Mucosa of descending colon (tissue), 3 donors: ENCODE results near the gene OTUD5. TPM values are rescaled to one million over a fixed set of nuclear protein-coding genes. Genes with fewer than 3 reads are reported as not detected.

Source experiments
- ATAC-seq: fragments of 200-7000 bp; cut with Tn5 transposase; one replicate; pipeline ENCODE4 v1.9.1; 2020; ENCODE audit warnings: mild to moderate bottlenecking, moderate library complexity
- DNase-seq, 3 donors: peaks; one replicate each; pipeline ENCODE4 v3.0.0-alpha.2; 2020
- H3K36me3 ChIP-seq: fragments of 200-600 bp; one replicate; pipeline ENCODE4 v1.8.0; 2021; ENCODE audit warnings: low read depth, mild to moderate bottlenecking
- H3K4me1 ChIP-seq: fragments of 200-600 bp; one replicate; pipeline ENCODE4 v1.8.0; 2021; ENCODE audit warnings: low read depth, mild to moderate bottlenecking
- H3K4me3 ChIP-seq: fragments of 200-600 bp; one replicate; pipeline ENCODE4 v1.8.0; 2021; ENCODE audit warnings: mild to moderate bottlenecking
- H3K9me3 ChIP-seq: fragments of 200-600 bp; one replicate; pipeline ENCODE4 v1.8.0; 2021; ENCODE audit warnings: mild to moderate bottlenecking
- intact Hi-C, 2 donors: fragments of 100-400 bp; cut with DNase I in 1 of 2; cut with micrococcal nuclease in 1 of 2; formaldehyde crosslinking; loops; one replicate each; pipeline versions ENCODE4 v1.11.0 to v1.11.1; 2022; cut with DNase I, micrococcal nuclease
- total RNA-seq, 3 donors: library from RNA; stranded (reverse); fragmentation: NEBNext Ultra II Directional in 2 of 3; extraction: Animal tissue kit (Norgen Biotek cat#: 25700) in 2 of 3; gene quantifications; one replicate each; pipeline versions ENCODE4 v1.2.1 to v1.2.4, GENCODE V29; 2021 to 2023
- TF ChIP-seq, protein P1 (sequence below): fragments of 200-600 bp; IDR thresholded peaks from one replicate; pipeline ENCODE4 v1.8.0; 2022; ENCODE audit warnings: antibody characterized with exemption, mild to moderate bottlenecking
- donor health status: DM: no; HTN: no; CAD: no; lungs with moderate emphysema.
- donor health status: DM: no; HTN: no; CAD: no.
- donor health status: DM: no; HTN: yes; CAD: no.

OTUD5 gene
- total RNA-seq, 3 donors from 2014 or later = 43.6 to 56.5 (median 52.5) TPM

DNA sequence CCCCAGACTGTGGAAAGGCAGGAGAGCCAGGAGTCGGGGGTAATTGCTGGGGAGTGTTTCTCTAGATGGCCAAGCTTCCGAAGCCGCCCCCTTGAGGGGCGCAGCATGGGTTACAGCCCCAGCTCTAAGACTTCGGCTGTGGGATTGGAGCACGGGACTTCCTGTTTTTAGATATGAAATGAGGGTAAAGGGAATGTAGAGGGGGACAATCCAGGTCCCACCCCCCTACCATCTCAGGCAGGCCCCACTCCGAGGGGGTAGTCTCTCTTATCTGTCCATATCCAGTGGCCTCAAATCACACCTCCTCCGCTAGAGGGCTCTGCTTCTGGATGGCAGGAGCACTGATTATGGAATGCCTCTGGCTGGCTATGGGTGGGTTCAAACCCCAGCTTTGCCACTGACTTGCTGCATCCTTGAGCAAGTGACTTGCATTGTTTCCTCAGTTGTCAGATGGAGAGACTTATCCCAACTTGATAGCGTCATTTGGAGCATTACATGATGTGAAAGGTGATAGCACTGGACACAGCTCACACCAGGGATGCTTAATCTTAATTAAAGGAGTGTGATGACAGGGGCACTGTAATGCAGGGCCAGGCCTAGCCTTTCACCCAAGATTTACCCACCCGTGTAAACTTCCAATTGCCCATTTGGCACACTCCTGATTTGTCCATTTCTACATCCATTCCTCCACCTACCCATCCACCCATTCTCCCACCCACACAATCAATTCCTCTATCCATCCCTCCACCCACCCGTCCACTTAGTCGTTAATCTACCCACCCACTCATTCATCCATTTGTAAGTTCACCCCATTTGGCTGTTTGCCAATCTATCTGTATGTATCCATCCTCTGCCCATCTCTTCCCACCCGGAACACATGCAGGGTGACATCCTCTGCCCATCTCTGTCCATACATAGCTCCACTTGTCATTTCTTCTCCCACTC lies 15.1 kb upstream of the OTUD5 start:
- no peak overlapping the region for H3K4me3 ChIP-seq
- intact Hi-C loops = no loop called here
- TF ChIP-seq, protein P1, sequence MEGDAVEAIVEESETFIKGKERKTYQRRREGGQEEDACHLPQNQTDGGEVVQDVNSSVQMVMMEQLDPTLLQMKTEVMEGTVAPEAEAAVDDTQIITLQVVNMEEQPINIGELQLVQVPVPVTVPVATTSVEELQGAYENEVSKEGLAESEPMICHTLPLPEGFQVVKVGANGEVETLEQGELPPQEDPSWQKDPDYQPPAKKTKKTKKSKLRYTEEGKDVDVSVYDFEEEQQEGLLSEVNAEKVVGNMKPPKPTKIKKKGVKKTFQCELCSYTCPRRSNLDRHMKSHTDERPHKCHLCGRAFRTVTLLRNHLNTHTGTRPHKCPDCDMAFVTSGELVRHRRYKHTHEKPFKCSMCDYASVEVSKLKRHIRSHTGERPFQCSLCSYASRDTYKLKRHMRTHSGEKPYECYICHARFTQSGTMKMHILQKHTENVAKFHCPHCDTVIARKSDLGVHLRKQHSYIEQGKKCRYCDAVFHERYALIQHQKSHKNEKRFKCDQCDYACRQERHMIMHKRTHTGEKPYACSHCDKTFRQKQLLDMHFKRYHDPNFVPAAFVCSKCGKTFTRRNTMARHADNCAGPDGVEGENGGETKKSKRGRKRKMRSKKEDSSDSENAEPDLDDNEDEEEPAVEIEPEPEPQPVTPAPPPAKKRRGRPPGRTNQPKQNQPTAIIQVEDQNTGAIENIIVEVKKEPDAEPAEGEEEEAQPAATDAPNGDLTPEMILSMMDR = peak; percentile 26
- H3K36me3 ChIP-seq = no peaks in the 10 kb centered on the region
- peak; percentile 65 for ATAC-seq
- DNase-seq = peak in 2 of 3 donors; percentile 35 to 71
- no peaks in the 10 kb centered on the region for H3K4me1 ChIP-seq
- no peaks in the 10 kb centered on the region for H3K9me3 ChIP-seq

DNA sequence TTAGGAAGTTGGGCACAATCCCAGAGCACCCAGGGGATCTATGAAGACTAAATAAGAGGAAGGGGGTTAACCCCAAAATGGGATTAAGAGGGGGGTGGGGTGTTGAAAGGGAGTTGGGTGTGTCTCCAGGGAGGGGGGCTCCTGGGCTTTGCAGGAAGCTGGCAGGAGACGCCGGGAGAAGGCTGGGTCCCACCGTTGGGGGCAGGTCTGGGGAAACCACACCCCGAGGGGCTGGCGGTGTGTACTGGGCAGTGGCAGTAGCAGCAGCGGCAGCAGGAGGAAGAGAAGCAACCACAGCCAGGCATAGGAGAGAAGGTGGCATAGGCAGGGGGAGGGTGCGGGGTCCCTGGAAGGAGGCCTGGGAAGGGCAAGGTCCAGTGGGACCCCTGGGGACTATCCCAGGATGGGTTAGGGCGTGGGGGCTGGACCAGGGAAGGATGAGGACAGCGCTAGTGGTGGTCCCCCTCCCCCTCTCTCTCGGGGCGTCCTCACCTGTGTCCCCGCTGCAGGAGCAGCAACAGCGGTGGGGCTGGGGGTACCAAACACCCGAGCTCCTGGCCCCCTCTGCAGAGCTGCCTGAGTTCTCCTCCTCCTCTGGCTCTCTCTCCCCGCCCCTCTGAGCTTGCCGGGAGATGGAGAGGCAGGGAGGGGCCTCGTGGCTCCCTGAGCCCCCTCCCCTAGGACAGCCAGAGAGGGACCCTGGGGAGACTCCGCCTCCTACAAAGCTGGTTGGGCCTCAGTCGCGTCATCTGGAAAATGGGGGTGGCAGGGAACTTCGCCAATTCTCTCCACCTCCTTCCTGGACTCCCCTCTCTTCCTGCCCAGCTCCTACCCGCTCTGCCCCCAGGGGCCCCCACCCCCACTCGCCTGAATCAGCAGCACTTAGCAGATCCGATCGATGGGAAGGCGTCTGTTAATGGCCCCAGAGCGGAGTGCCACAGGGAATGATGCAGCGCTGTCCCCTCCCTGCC lies 14.1 kb upstream of the OTUD5 start, which contains the start of gene KCND1:
TSS of gene KCND1 (minus strand) at position 596 of the 971 bp plus-strand sequence. CDS start 1,573 bp downstream, outside the sequence.
- TF ChIP-seq, protein P1 = no peak
- DNase-seq (peak in 2 of 3 donors; percentile 29 to 60), ATAC-seq (peak; percentile 25)
- no peaks in the 10 kb centered on the region for H3K9me3 ChIP-seq
- intact Hi-C loops = no loop called here
- no peaks in the 10 kb centered on the region for H3K36me3 ChIP-seq
- H3K4me3 ChIP-seq = no peak within 1 kb of the TSS
- no peaks in the 10 kb centered on the region for H3K4me1 ChIP-seq

DNA sequence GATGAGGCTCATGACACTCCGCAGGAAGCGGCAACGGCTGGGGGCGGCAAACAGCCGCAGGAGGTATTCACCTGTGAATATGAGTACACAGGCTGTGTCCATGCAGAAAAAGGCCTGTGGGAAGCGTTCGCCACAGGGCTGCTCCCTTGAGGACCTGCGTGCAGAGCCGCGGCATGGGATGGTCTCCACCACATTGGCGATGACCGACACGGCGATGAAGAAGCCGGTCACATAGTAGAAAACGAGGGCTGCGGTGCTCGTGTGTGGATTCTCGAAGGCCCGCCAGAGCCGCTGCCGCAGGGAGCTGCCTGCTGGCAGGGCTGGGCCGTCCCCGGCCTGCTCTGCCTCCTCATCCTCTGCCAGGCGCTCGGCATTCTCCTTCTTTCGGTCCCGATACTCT lies 12.1 kb upstream of the OTUD5 start:
- TF ChIP-seq, protein P1 = no peak
- Histone ChIP-seq H3K4me3 (no peak overlapping the region), H3K36me3 (no peaks in the 10 kb centered on the region), H3K9me3 (no peaks in the 10 kb centered on the region), H3K4me1 (no peaks in the 10 kb centered on the region)
- DNase-seq = no peak
- ATAC-seq = no peak
- intact Hi-C loops = no loop called here

DNA sequence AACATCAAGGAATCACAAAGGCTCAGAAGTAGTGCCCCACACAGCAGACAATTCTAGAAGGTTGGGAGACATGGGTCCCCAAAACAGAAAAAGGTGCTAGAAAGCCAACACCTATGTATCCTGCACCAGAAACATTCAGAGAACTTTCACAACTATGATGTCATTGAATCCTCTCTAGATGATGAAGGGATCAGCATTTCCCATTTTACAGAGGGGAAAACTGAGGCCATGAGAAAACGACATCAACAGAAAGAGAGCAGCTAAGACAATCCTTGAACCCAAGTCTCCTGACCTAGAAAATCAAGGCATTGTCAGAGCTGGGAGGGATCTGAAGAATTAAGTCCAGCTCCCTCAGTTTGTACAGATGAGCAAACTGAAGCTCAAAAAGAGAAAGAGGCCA lies 11.0 kb upstream of the OTUD5 start:
- Histone ChIP-seq H3K4me3 (no peak overlapping the region), H3K36me3 (no peaks in the 10 kb centered on the region), H3K9me3 (no peaks in the 10 kb centered on the region), H3K4me1 (no peaks in the 10 kb centered on the region)
- ATAC-seq = no peak
- no peak for DNase-seq
- intact Hi-C loops = no loop called here
- TF ChIP-seq, protein P1 = no peak

DNA sequence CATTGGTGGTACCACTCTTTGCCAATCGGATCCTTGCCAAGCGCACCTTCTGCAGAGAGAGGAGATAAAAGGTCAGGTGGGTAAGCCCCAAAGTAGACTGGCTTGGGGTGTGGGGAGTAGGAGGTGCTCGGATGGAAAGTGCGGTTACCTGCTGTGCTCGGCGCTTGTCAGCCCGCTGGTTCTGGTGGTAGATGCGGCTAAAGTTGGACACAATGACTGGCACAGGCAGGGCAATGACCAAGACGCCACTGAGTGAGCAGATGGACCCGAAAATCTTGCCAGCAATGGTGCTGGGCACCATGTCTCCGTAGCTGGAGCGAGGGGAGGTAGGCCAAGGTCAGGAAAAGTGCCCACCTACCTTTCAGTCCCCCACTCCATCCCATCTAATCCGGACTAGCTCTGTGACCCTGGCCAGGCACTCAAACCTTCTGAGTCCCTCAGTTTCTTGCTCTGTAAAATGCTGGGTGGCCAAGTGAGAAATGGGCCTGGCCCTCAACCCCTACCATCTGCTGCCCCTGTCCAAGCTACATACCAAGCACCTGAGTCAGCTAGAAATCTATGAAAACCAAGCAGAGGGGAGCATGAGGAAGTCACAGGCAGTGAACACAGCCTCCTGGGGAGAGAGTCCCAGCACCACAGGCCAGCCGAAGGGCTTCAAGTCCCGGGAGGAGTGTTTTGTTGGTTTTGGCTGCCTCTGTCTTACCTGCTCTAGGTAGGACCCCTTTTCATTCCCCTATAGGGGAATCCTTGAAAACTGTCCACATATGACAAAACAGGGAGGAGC lies 9.6 kb upstream of the OTUD5 start:
- Histone ChIP-seq H3K36me3 (no peaks in the 10 kb centered on the region), H3K4me3 (no peak overlapping the region), H3K4me1 (no peaks in the 10 kb centered on the region), H3K9me3 (no peaks in the 10 kb centered on the region)
- TF ChIP-seq, protein P1 = no peak
- DNase-seq (no peak), ATAC-seq (no peak)
- intact Hi-C loops = no loop called here
